G401 (cell line): ENCODE results near the gene MTHFR. TPM values are rescaled to one million over a fixed set of nuclear protein-coding genes. Genes with fewer than 3 reads are reported as not detected.

Source experiments
- DNase-seq: peaks from one replicate; pipeline ENCODE4 v3.0.0-alpha.2; 2015; ENCODE audit warnings: low spot score
- in situ Hi-C: cut with HindIII; loops from 2 replicates; pipeline ENCODE4 v1.10.0; 2016; ENCODE audit warnings: low sequenced_read_pairs, mixed read lengths
- total RNA-seq: library from RNA; depleted of rRNA; stranded (reverse); fragments of >200 nt; shearing (Covaris generic); gene quantifications from 2 replicates; pipeline ENCODE4 v1.2.3, GENCODE V29; 2014

MTHFR gene
- total RNA-seq, 1 experiment from 2014 or later = 34.4 TPM

GRCh38 chr1:11768821-11769220 lies 36.9 kb downstream of the MTHFR start:
- no peak for DNase-seq
- in situ Hi-C loops = no loop called here

- in situ Hi-C loops = no loop called here
- DNase-seq = no peak
Measured at GRCh38 chr1:11767922-11768704, 37.7 kb downstream of the MTHFR start.

- no peak for DNase-seq
- in situ Hi-C loops = no loop called here
Measured at GRCh38 chr1:11766429-11766776, 39.4 kb downstream of the MTHFR start.

GRCh38 chr1:11765661-11766428 lies 39.9 kb downstream of the MTHFR start:
- no peak for DNase-seq
- in situ Hi-C loops = no loop called here

GRCh38 chr1:11764519-11764918 lies 41.2 kb downstream of the MTHFR start:
- in situ Hi-C loops = no loop called here
- DNase-seq = no peak

- peak; percentile 21 for DNase-seq
- in situ Hi-C loops = no loop called here
Measured at GRCh38 chr1:11764115-11764514, 41.6 kb downstream of the MTHFR start.

GRCh38 chr1:11761988-11762406 lies 43.8 kb downstream of the MTHFR start, which contains the start of gene C1orf167:
Gene C1orf167 (plus strand): TSS chr1:11762193. CDS start chr1:11764401, 2,208 bp downstream.
- in situ Hi-C loops = no loop called here
- no peak for DNase-seq

GRCh38 chr1:11761285-11761684 lies 44.5 kb downstream of the MTHFR start:
- DNase-seq = no peak
- in situ Hi-C loops = no loop called here

- in situ Hi-C loops = no loop called here
Measured at GRCh38 chr1:11759791-11760190, 46.0 kb downstream of the MTHFR start.

GRCh38 chr1:11757047-11757446 lies 48.7 kb downstream of the MTHFR start:
- in situ Hi-C loops = no loop called here

More at GRCh38 chr1:11759791-11760190, 46.0 kb downstream of the MTHFR start:
- no peak for DNase-seq

GRCh38 chr1:11753555-11754208 lies 52.1 kb downstream of the MTHFR start:
- in situ Hi-C loops = no loop called here
- no peak for DNase-seq

More at GRCh38 chr1:11757047-11757446, 48.7 kb downstream of the MTHFR start:
- no peak for DNase-seq

GRCh38 chr1:11752359-11753088 lies 53.2 kb downstream of the MTHFR start:
- DNase-seq = no peak

GRCh38 chr1:11751087-11751486 lies 54.7 kb downstream of the MTHFR start:
- in situ Hi-C loops = no loop called here
- DNase-seq = no peak

More at GRCh38 chr1:11752359-11753088, 53.2 kb downstream of the MTHFR start:
- in situ Hi-C loops = no loop called here

- DNase-seq = no peak
- in situ Hi-C loops = no loop called here
Measured at GRCh38 chr1:11749996-11750395, 55.8 kb downstream of the MTHFR start.

- in situ Hi-C loops = no loop called here
- DNase-seq = peak; percentile 24
Measured at GRCh38 chr1:11749203-11749689, 56.5 kb downstream of the MTHFR start.

GRCh38 chr1:11748294-11749202 lies 57.2 kb downstream of the MTHFR start:
- in situ Hi-C loops = no loop called here
- DNase-seq = no peak

- DNase-seq = no peak
- in situ Hi-C loops = no loop called here
Measured at GRCh38 chr1:11746795-11747487, 58.8 kb downstream of the MTHFR start.
